Measurements from ENCODE around the gene PTPRN2.
"Not testable (repeated sequence)": the region's sequence is repeated elsewhere in the genome, so short reads cannot be mapped to it uniquely, and the experiment has no call there.

PTPRN2 gene

GRCh38 chr7:158322616-158323530, 264.8 kb downstream of the PTPRN2 start:
- DNase-seq (ENCODE audit: low spot score) = no peak

GRCh38 chr7:158321936-158322615, 265.5 kb downstream of the PTPRN2 start:
- DNase-seq (ENCODE audit: low spot score) = no peak

GRCh38 chr7:158321056-158321700, 266.4 kb downstream of the PTPRN2 start:
- no peak for DNase-seq (ENCODE audit: low spot score)

- DNase-seq (ENCODE audit: low spot score) = no peak
These were observed 267.3 kb downstream of the PTPRN2 start for GRCh38 chr7:158320328-158320727.

- DNase-seq (ENCODE audit: low spot score) = no peak
These were observed 269.1 kb downstream of the PTPRN2 start for GRCh38 chr7:158318511-158318913.

- no peak for DNase-seq (ENCODE audit: low spot score)
These were observed 270.1 kb downstream of the PTPRN2 start for GRCh38 chr7:158317238-158318205.

GRCh38 chr7:158316466-158317031, 271.1 kb downstream of the PTPRN2 start:
- no peak for DNase-seq (ENCODE audit: low spot score)

- no peak for DNase-seq (ENCODE audit: low spot score)
These were observed 271.7 kb downstream of the PTPRN2 start for GRCh38 chr7:158315881-158316280.

- DNase-seq (ENCODE audit: low spot score) = no peak
These were observed 272.3 kb downstream of the PTPRN2 start for GRCh38 chr7:158315326-158315725.

GRCh38 chr7:158314394-158314793, 273.2 kb downstream of the PTPRN2 start:
- DNase-seq (ENCODE audit: low spot score) = no peak

GRCh38 chr7:158313931-158314330, 273.7 kb downstream of the PTPRN2 start:
- no peak for DNase-seq (ENCODE audit: low spot score)

- DNase-seq (ENCODE audit: low spot score) = no peak
These were observed 274.8 kb downstream of the PTPRN2 start for GRCh38 chr7:158312789-158313188.

GRCh38 chr7:158311791-158312190, 275.8 kb downstream of the PTPRN2 start:
- DNase-seq (ENCODE audit: low spot score) = no peak

GRCh38 chr7:158310924-158311666, 276.5 kb downstream of the PTPRN2 start:
- no peak for DNase-seq (ENCODE audit: low spot score)

- no peak for DNase-seq (ENCODE audit: low spot score)
These were observed 277.5 kb downstream of the PTPRN2 start for GRCh38 chr7:158309868-158310763.

GRCh38 chr7:158308001-158308400, 279.6 kb downstream of the PTPRN2 start:
- no peak for DNase-seq (ENCODE audit: low spot score)

GRCh38 chr7:158304072-158304471, 283.6 kb downstream of the PTPRN2 start:
- DNase-seq (ENCODE audit: low spot score) = not testable (repeated sequence)

- no peak for DNase-seq (ENCODE audit: low spot score)
These were observed 284.5 kb downstream of the PTPRN2 start for GRCh38 chr7:158303121-158303520.

GRCh38 chr7:158302274-158303070, 285.2 kb downstream of the PTPRN2 start:
- DNase-seq (ENCODE audit: low spot score) = no peak

Data from SW480 (cell line).